Measurements from ENCODE around the gene GLCE.
"Not testable (repeated sequence)": the region's sequence is repeated elsewhere in the genome, so short reads cannot be mapped to it uniquely, and the experiment has no call there.

The GLCE gene

GRCh38 chr15:69272139-69272538 lies 111.7 kb downstream of the GLCE start:
- DNase-seq (ENCODE audit: low read depth in 3 of 3), result no peak

GRCh38 chr15:69272891-69273290 lies 112.5 kb downstream of the GLCE start:
- no peak for DNase-seq (ENCODE audit: low read depth in 3 of 3)

- no peak for DNase-seq (ENCODE audit: low read depth in 3 of 3)
Observed at GRCh38 chr15:69275074-69275670, 114.7 kb downstream of the GLCE start.

- DNase-seq (ENCODE audit: low read depth in 3 of 3), result no peak
Observed at GRCh38 chr15:69275933-69276560, 115.6 kb downstream of the GLCE start.

GRCh38 chr15:69277316-69277715 lies 116.9 kb downstream of the GLCE start:
- DNase-seq (ENCODE audit: low read depth in 3 of 3), result no peak

GRCh38 chr15:69279636-69280035 lies 119.2 kb downstream of the GLCE start:
- no peak for DNase-seq (ENCODE audit: low read depth in 3 of 3)

GRCh38 chr15:69280783-69281182 lies 120.3 kb downstream of the GLCE start:
- DNase-seq (ENCODE audit: low read depth in 3 of 3), result no peak

GRCh38 chr15:69282104-69282743 lies 121.8 kb downstream of the GLCE start:
- no peak for DNase-seq (ENCODE audit: low read depth in 3 of 3)

- no peak for DNase-seq (ENCODE audit: low read depth in 3 of 3)
Observed at GRCh38 chr15:69285834-69286233, 125.4 kb downstream of the GLCE start.

GRCh38 chr15:69288011-69288410 lies 127.6 kb downstream of the GLCE start:
- no peak for DNase-seq (ENCODE audit: low read depth in 3 of 3)

- no peak for DNase-seq (ENCODE audit: low read depth in 3 of 3)
Observed at GRCh38 chr15:69288531-69289341, 128.3 kb downstream of the GLCE start.

GRCh38 chr15:69289342-69290146 lies 129.1 kb downstream of the GLCE start:
- no peak for DNase-seq (ENCODE audit: low read depth in 3 of 3)

- no peak for DNase-seq (ENCODE audit: low read depth in 3 of 3)
Observed at GRCh38 chr15:69290346-69291164, 130.1 kb downstream of the GLCE start.

- not testable (repeated sequence) for DNase-seq (ENCODE audit: low read depth in 3 of 3)
Observed at GRCh38 chr15:69291651-69292050, 131.2 kb downstream of the GLCE start.

- DNase-seq (ENCODE audit: low read depth in 3 of 3), result no peak
Observed at GRCh38 chr15:69292826-69293420, 132.5 kb downstream of the GLCE start.

- DNase-seq (ENCODE audit: low read depth in 3 of 3), result no peak
Observed at GRCh38 chr15:69293741-69294615, 133.5 kb downstream of the GLCE start.

GRCh38 chr15:69296606-69297005 lies 136.2 kb downstream of the GLCE start:
- no peak for DNase-seq (ENCODE audit: low read depth in 3 of 3)

- DNase-seq (ENCODE audit: low read depth in 3 of 3), result no peak
Observed at GRCh38 chr15:69297642-69298353, 137.4 kb downstream of the GLCE start.

- no peak for DNase-seq (ENCODE audit: low read depth in 3 of 3)
Observed at GRCh38 chr15:69298354-69298696, 137.9 kb downstream of the GLCE start.
